ENCODE data around the gene MAP2K3.

The MAP2K3 gene

GRCh38 chr17:21253646-21254441, 30.7 kb upstream of the MAP2K3 start:
- TF ChIP-seq, protein P1, sequence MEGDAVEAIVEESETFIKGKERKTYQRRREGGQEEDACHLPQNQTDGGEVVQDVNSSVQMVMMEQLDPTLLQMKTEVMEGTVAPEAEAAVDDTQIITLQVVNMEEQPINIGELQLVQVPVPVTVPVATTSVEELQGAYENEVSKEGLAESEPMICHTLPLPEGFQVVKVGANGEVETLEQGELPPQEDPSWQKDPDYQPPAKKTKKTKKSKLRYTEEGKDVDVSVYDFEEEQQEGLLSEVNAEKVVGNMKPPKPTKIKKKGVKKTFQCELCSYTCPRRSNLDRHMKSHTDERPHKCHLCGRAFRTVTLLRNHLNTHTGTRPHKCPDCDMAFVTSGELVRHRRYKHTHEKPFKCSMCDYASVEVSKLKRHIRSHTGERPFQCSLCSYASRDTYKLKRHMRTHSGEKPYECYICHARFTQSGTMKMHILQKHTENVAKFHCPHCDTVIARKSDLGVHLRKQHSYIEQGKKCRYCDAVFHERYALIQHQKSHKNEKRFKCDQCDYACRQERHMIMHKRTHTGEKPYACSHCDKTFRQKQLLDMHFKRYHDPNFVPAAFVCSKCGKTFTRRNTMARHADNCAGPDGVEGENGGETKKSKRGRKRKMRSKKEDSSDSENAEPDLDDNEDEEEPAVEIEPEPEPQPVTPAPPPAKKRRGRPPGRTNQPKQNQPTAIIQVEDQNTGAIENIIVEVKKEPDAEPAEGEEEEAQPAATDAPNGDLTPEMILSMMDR (conservative IDR thresholded peaks at IDR 0.05; ENCODE audit: low read depth, low read length), result no peak
- no peak for DNase-seq (ENCODE audit: low read depth)
- H3K4me3 ChIP-seq (ENCODE audit: low read depth, low read length), result peak overlapping the region; percentile 55

- DNase-seq (ENCODE audit: low read depth), result no peak
- no peak overlapping the region for H3K4me3 ChIP-seq (ENCODE audit: low read depth, low read length)
- TF ChIP-seq, protein P1 (conservative IDR thresholded peaks at IDR 0.05; ENCODE audit: low read depth, low read length), result no peak
Observed at GRCh38 chr17:21258593-21258992, 25.9 kb upstream of the MAP2K3 start.

GRCh38 chr17:21262259-21262993, 22.1 kb upstream of the MAP2K3 start:
- H3K4me3 ChIP-seq (ENCODE audit: low read depth, low read length), result no peak overlapping the region
- TF ChIP-seq, protein P1 (conservative IDR thresholded peaks at IDR 0.05; ENCODE audit: low read depth, low read length), result no peak
- DNase-seq (ENCODE audit: low read depth), result no peak

DNA sequence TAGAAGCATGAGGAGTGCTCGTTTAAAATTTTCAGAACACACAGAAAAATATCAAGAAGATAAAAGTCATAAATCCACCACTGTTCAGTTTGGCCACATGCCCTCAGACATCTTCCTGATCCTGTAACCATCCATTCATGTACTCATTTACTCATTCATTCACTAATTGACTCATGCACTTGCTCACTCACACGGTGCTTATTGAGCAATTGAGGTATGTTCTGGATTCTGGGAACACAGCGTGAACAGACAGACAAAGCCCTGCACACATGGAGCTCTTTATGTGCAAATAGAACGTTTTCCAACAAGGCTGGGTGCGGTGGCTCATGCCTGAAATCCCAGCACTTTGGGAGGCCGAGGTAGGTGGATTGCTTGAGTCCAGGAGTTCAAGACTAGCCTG, 21.1 kb upstream of the MAP2K3 start:
- peak; percentile 64 for DNase-seq (ENCODE audit: low read depth)
- H3K4me3 ChIP-seq (ENCODE audit: low read depth, low read length), result no peak overlapping the region
- TF ChIP-seq, protein P1 (conservative IDR thresholded peaks at IDR 0.05; ENCODE audit: low read depth, low read length), result no peak

GRCh38 chr17:21268596-21269188, 15.8 kb upstream of the MAP2K3 start:
- no peak for DNase-seq (ENCODE audit: low read depth)
- TF ChIP-seq, protein P1 (conservative IDR thresholded peaks at IDR 0.05; ENCODE audit: low read depth, low read length), result no peak
- no peak overlapping the region for H3K4me3 ChIP-seq (ENCODE audit: low read depth, low read length)

GRCh38 chr17:21269394-21269793, 15.1 kb upstream of the MAP2K3 start:
- TF ChIP-seq, protein P1 (conservative IDR thresholded peaks at IDR 0.05; ENCODE audit: low read depth, low read length), result no peak
- DNase-seq (ENCODE audit: low read depth), result no peak
- no peak overlapping the region for H3K4me3 ChIP-seq (ENCODE audit: low read depth, low read length)
